Measurements from ENCODE around the gene KNOP1. TPM values are rescaled to one million over a fixed set of nuclear protein-coding genes. Genes with fewer than 3 reads are reported as not detected.

KNOP1 gene
- total RNA-seq, 1 experiment from 2014 or later, result 65.0 TPM

DNA sequence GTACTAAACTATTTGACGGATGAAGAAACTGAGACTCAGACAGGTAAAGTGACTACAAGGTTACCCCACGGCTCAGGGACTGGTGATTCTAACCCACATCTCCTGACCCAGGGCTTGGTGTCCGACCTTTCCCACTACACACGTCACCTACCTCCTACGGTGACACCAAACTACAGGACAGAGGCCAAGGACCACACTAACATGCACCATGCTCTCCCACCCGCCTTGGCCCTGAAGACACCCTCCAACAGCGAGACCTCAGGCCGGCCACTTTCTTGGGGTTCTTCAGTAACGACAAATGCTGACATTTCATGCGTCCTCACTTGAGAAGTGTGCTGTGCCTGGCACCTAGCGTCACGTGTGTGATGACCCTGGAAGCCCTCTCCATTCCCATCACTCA, 6.4 kb downstream of the KNOP1 start:
- BruUV-seq (replicated peaks), result no TSS peak
- no peak overlapping the region for H3K4me3 ChIP-seq (ENCODE audit: low read depth, low read length, poor library complexity, severe bottlenecking)
- intact Hi-C loops (cut with micrococcal nuclease; ENCODE audit: unreplicated experiment), result no loop called here
- peaks cover 4% of the 10 kb centered on the region for H3K4me1 ChIP-seq (ENCODE audit: insufficient read depth, low read length, poor library complexity, severe bottlenecking)
- POLR2A ChIA-PET (ENCODE audit: low non-redundant PET), result no interaction called here
- no peaks in the 10 kb centered on the region for H3K9me3 ChIP-seq (ENCODE audit: low read depth, low read length, poor library complexity, severe bottlenecking)
- CTCF ChIA-PET, result no interaction called here
- no peak for DNase-seq (ENCODE audit: low spot score)
- TF ChIP-seq CTCF (conservative IDR thresholded peaks at IDR 0.05; ENCODE audit: low read depth, low read length) (no peak), EZH2 (IDR thresholded peaks at IDR 0.05; ENCODE audit: borderline replicate concordance, low read depth, low read length, poor library complexity, severe bottlenecking) (no peak)
- no peaks in the 10 kb centered on the region for H3K27me3 ChIP-seq (replicated peaks; ENCODE audit: insufficient read depth, low read depth, low read length, poor library complexity)
- peaks cover 49% of the 10 kb centered on the region for H3K36me3 ChIP-seq (ENCODE audit: insufficient read depth, low read length, poor library complexity, severe bottlenecking)
- no peak overlapping the region for H3K27ac ChIP-seq (ENCODE audit: low read depth, low read length, poor library complexity, severe bottlenecking)

DNA sequence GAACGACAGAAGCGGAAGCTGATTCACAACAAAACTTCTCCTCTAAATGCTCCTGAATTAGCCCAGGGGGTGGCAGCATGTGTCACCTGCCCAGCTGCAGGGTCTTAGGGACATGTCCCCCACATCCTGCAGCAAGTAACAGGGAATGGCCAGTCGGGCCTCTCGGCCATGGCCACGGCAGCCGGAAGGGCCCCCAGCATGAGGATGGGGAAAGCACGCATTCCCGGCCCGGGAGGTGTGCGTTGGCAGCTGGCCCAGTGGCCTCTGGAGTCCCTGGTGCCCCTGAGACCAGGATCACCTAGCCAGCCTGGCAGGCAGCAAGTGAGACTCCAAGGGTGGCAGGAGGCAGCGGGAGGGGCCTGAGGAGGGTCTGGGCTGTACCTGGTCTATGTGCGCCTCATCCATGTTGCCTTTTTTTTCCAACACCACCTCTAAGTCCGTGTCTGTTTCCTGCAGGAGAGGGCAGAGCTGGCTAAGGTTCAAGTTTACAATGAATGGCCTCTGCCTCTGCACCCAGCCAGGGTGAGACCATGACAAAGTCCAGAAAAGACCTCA, 7.0 kb downstream of the KNOP1 start:
- H3K27ac ChIP-seq (ENCODE audit: low read depth, low read length, poor library complexity, severe bottlenecking), result no peak overlapping the region
- ChIA-PET CTCF (no interaction called here), POLR2A (ENCODE audit: low non-redundant PET) (interaction anchor here (0.5 to 0.6 kb wide), 2 partner anchors 567 to 770 kb away, joined by 4 to 5 read pairs; no protein-coding TSS in a partner anchor)
- no peak for DNase-seq (ENCODE audit: low spot score)
- no peaks in the 10 kb centered on the region for H3K27me3 ChIP-seq (replicated peaks; ENCODE audit: insufficient read depth, low read depth, low read length, poor library complexity)
- no peak for TF ChIP-seq EZH2 (IDR thresholded peaks at IDR 0.05; ENCODE audit: borderline replicate concordance, low read depth, low read length, poor library complexity, severe bottlenecking)
- no peak for TF ChIP-seq CTCF (conservative IDR thresholded peaks at IDR 0.05; ENCODE audit: low read depth, low read length)
- H3K4me1 ChIP-seq (ENCODE audit: insufficient read depth, low read length, poor library complexity, severe bottlenecking), result no peaks in the 10 kb centered on the region
- intact Hi-C loops (cut with micrococcal nuclease; ENCODE audit: unreplicated experiment), result no loop called here
- no peaks in the 10 kb centered on the region for H3K9me3 ChIP-seq (ENCODE audit: low read depth, low read length, poor library complexity, severe bottlenecking)
- no TSS peak for BruUV-seq (replicated peaks)
- H3K4me3 ChIP-seq (ENCODE audit: low read depth, low read length, poor library complexity, severe bottlenecking), result no peak overlapping the region
- peaks cover 52% of the 10 kb centered on the region for H3K36me3 ChIP-seq (ENCODE audit: insufficient read depth, low read length, poor library complexity, severe bottlenecking)

DNA sequence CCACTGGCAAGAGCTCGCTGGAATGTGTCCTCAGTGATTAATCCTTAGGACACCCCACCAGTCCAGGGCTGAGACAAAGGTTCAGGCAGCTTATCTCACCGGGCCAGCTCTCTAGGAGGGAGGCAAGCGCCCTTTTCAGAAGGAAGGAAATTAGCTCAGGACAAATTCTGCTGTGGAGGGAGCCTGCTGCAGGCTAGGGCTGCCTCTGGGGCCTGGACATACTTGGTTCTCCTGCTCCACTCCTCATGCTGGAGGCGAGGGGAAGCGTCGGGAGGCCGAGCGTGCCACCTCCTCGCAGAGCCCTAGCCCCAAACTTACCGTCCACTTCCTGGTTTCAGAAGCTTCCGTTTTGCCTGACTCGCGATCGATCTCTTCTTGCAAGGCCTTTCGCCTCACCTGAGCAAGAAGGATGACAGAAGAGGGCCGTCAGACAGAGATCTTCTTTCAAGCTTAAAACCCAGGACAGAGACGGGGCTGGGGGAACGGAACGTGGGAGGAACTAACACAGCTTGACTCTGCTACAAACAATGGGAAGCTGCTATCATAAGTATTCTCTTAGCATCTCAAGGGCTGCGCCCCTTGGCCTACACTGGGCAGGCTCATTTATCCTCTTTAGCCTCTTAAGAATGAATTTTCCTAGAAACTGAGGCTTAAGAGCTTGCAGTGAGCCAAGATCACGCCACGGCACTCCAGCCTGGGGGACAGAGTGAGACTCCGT, 7.7 kb downstream of the KNOP1 start:
- no peaks in the 10 kb centered on the region for H3K9me3 ChIP-seq (ENCODE audit: low read depth, low read length, poor library complexity, severe bottlenecking)
- no peak overlapping the region for H3K4me3 ChIP-seq (ENCODE audit: low read depth, low read length, poor library complexity, severe bottlenecking)
- intact Hi-C loops (cut with micrococcal nuclease; ENCODE audit: unreplicated experiment), result no loop called here
- H3K4me1 ChIP-seq (ENCODE audit: insufficient read depth, low read length, poor library complexity, severe bottlenecking), result no peaks in the 10 kb centered on the region
- no TSS peak for BruUV-seq (replicated peaks)
- no peaks in the 10 kb centered on the region for H3K27me3 ChIP-seq (replicated peaks; ENCODE audit: insufficient read depth, low read depth, low read length, poor library complexity)
- TF ChIP-seq CTCF (conservative IDR thresholded peaks at IDR 0.05; ENCODE audit: low read depth, low read length) (no peak), EZH2 (IDR thresholded peaks at IDR 0.05; ENCODE audit: borderline replicate concordance, low read depth, low read length, poor library complexity, severe bottlenecking) (no peak)
- no peak for DNase-seq (ENCODE audit: low spot score)
- ChIA-PET POLR2A (ENCODE audit: low non-redundant PET) (interaction anchor here (0.6 kb wide), 1 partner anchor 566 kb away, joined by 4 read pairs; no protein-coding TSS in a partner anchor), CTCF (no interaction called here)
- H3K36me3 ChIP-seq (ENCODE audit: insufficient read depth, low read length, poor library complexity, severe bottlenecking), result peaks cover 59% of the 10 kb centered on the region
- no peak overlapping the region for H3K27ac ChIP-seq (ENCODE audit: low read depth, low read length, poor library complexity, severe bottlenecking)

Data from A673 (cell line).